HG03342 (cell line): ENCODE results near the gene STRIT1.

Experiments
- ATAC-seq: cut with Tn5 transposase; IDR thresholded peaks from one replicate; pipeline ENCODE4 v1.9.1; 2021; ENCODE audit warnings: mild to moderate bottlenecking, moderate library complexity; ENCODE audit not compliant: unreplicated experiment

STRIT1 gene

GRCh38 chr3:155293516-155293915 is at the start of gene STRIT1:
Gene STRIT1, minus strand, starts transcription at chr3:155293683.
- no peak for ATAC-seq

GRCh38 chr3:155342344-155342743 is 48.9 kb upstream of the STRIT1 start:
- ATAC-seq = no peak

GRCh38 chr3:155339052-155339451 is 45.6 kb upstream of the STRIT1 start:
- no peak for ATAC-seq

- ATAC-seq = peak; percentile 57
Measured at GRCh38 chr3:155335724-155336354, 42.4 kb upstream of the STRIT1 start.

GRCh38 chr3:155334914-155335723 is 41.6 kb upstream of the STRIT1 start:
- ATAC-seq = peak; percentile 70

GRCh38 chr3:155334215-155334913 is 40.9 kb upstream of the STRIT1 start:
- no peak for ATAC-seq

- ATAC-seq = no peak
Measured at GRCh38 chr3:155332716-155333115, 39.2 kb upstream of the STRIT1 start.

- no peak for ATAC-seq
Measured at GRCh38 chr3:155331078-155331477, 37.6 kb upstream of the STRIT1 start.

- ATAC-seq = no peak
Measured at GRCh38 chr3:155330370-155330769, 36.9 kb upstream of the STRIT1 start.

GRCh38 chr3:155329513-155330048 is 36.1 kb upstream of the STRIT1 start:
- no peak for ATAC-seq

GRCh38 chr3:155327871-155328270 is 34.4 kb upstream of the STRIT1 start:
- ATAC-seq = no peak

GRCh38 chr3:155327430-155327829 is 33.9 kb upstream of the STRIT1 start:
- ATAC-seq = no peak

- no peak for ATAC-seq
Measured at GRCh38 chr3:155326901-155327300, 33.4 kb upstream of the STRIT1 start.

GRCh38 chr3:155326244-155326643 is 32.8 kb upstream of the STRIT1 start:
- no peak for ATAC-seq

- ATAC-seq = no peak
Measured at GRCh38 chr3:155325263-155325835, 31.9 kb upstream of the STRIT1 start.

- ATAC-seq = peak; percentile 78
Measured at GRCh38 chr3:155323063-155323666, 29.7 kb upstream of the STRIT1 start.

GRCh38 chr3:155321418-155321817 is 27.9 kb upstream of the STRIT1 start:
- ATAC-seq = no peak

GRCh38 chr3:155320934-155321333 is 27.5 kb upstream of the STRIT1 start:
- no peak for ATAC-seq

- ATAC-seq = no peak
Measured at GRCh38 chr3:155318740-155319139, 25.3 kb upstream of the STRIT1 start.

- no peak for ATAC-seq
Measured at GRCh38 chr3:155317211-155317610, 23.7 kb upstream of the STRIT1 start.

- no peak for ATAC-seq
Measured at GRCh38 chr3:155316426-155316825, 22.9 kb upstream of the STRIT1 start.
